KOPT-K1 (cell line): ENCODE measurements around the gene ZRANB3.

ENCODE experiments used
- H3K27ac ChIP-seq: fragments of 200-600 bp; sonication (generic); 2 replicates; pipeline ENCODE4 v1.5.1; 2016; ENCODE audit warnings: antibody characterized with exemption, mild to moderate bottlenecking, low read depth, low read length; ENCODE audit not compliant: poor library complexity, severe bottlenecking
- H3K36me3 ChIP-seq: fragments of 200-600 bp; sonication (generic); 2 replicates; pipeline ENCODE4 v1.5.1; 2017; ENCODE audit warnings: antibody characterized with exemption, mild to moderate bottlenecking, low read length, moderate library complexity; ENCODE audit not compliant: insufficient read depth
- H3K9me3 ChIP-seq: fragments of 200-600 bp; sonication (generic); 2 replicates; pipeline ENCODE4 v1.5.1; 2017; ENCODE audit warnings: antibody characterized with exemption, low read length, mild to moderate bottlenecking; ENCODE audit not compliant: insufficient read depth, poor library complexity, severe bottlenecking

ZRANB3 gene

GRCh38 chr2:135259123-135259522 lies 271.9 kb downstream of the ZRANB3 start:
- Histone ChIP-seq H3K36me3 (no peaks in the 10 kb centered on the region; the same call in 1 of the 2 replicates), H3K9me3 (no peaks in the 10 kb centered on the region), H3K27ac (no peak overlapping the region)

DNA sequence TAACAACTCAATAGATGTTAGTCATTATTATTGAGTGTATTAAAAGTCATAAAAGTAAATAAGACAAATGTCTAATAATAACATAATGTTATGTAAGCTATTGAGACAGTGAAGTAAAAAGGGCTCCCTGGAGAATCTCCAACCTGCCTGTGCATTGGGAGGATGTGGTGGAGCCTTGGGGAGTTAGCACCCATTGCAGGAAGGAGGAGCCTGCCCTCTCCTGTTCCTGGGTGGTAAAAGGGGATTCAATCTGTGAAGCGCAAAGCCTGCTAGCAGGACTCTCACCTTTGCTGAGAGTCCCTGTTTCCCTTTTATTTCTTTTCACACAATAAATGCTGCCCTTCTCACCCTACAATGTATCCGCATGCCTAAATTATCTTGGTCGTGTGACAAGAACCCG lies 272.8 kb downstream of the ZRANB3 start:
- Histone ChIP-seq H3K27ac (no peak overlapping the region), H3K9me3 (no peaks in the 10 kb centered on the region), H3K36me3 (no peaks in the 10 kb centered on the region; the same call in 1 of the 2 replicates)

GRCh38 chr2:135257383-135258090 lies 273.5 kb downstream of the ZRANB3 start:
- no peak overlapping the region for H3K27ac ChIP-seq

DNA sequence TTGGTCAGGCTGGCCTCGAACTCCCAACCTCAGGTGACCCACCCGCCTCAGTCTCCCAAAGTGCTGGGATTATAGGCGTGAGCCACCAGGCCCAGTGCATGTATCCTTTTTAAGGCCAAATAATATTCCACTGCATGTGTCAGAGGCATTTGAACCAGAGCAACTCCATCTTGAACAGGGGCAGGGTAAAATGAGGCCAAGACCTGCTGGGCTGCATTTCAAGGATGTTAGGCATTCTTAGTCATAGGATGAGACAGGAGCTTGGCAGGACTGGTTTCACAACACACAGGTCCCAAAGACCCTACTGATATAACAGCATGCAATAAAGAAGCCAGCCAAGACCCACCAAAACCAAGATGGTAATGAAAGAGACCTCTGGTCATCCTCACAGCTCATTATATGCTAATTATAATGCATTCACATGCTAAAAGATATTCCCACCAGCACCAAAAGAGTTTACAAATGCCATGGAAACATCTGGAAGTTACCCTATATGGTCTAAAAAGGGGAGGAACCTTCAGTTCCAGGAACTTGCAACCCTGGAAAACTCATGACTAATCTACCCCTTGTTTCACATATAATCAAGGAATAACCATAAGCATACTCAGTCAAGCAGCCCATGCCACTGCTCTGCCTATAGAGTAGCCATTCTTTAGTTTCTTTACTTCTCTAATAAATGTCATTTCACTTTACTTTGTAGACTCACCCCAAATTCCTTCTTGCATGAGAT lies 274.3 kb downstream of the ZRANB3 start:
- Histone ChIP-seq H3K36me3 (no peaks in the 10 kb centered on the region), H3K9me3 (no peaks in the 10 kb centered on the region), H3K27ac (no peak overlapping the region)

More at GRCh38 chr2:135257383-135258090, 273.5 kb downstream of the ZRANB3 start:
- Histone ChIP-seq H3K36me3 (no peaks in the 10 kb centered on the region; the same call in 1 of the 2 replicates), H3K9me3 (no peaks in the 10 kb centered on the region)

- no peak overlapping the region for H3K27ac ChIP-seq
- H3K9me3 ChIP-seq: peaks cover 12% of the 10 kb centered on the region
- peaks cover 9% of the 10 kb centered on the region; the same call in 1 of the 2 replicates for H3K36me3 ChIP-seq
Measured at GRCh38 chr2:135255208-135255607, 275.8 kb downstream of the ZRANB3 start.

GRCh38 chr2:135252805-135253458 lies 278.1 kb downstream of the ZRANB3 start:
- peaks cover 9% of the 10 kb centered on the region; the same call in 1 of the 2 replicates for H3K36me3 ChIP-seq
- peaks cover 20% of the 10 kb centered on the region for H3K9me3 ChIP-seq
- no peak overlapping the region for H3K27ac ChIP-seq

DNA sequence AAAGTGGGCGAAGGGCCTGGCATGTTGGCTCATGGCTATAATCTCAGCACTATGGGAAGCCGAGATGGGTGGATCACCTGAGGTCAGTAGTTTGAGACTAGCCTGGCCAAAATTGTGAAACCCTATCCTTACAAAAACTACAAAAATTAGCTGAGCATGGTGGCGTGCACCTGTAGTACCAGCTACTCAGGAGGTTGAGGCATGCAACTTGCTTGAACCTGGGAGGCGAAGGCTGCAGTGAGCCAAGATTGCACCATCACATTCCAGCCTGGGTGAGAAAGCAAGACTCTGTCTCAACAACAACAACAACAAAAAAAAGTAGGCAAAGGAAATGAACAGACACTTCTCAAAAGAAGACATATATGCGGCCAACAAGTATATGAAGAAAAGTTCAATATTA lies 282.4 kb downstream of the ZRANB3 start:
- Histone ChIP-seq H3K36me3 (peaks cover 9% of the 10 kb centered on the region; the same call in 1 of the 2 replicates), H3K9me3 (peaks cover 20% of the 10 kb centered on the region), H3K27ac (no peak overlapping the region)

- Histone ChIP-seq H3K36me3 (peaks cover 9% of the 10 kb centered on the region; the same call in 1 of the 2 replicates), H3K27ac (no peak overlapping the region), H3K9me3 (peaks cover 20% of the 10 kb centered on the region)
Measured at GRCh38 chr2:135246711-135247270, 284.2 kb downstream of the ZRANB3 start.

GRCh38 chr2:135245071-135245470 lies 285.9 kb downstream of the ZRANB3 start:
- Histone ChIP-seq H3K36me3 (no peaks in the 10 kb centered on the region), H3K9me3 (peaks cover 8% of the 10 kb centered on the region), H3K27ac (no peak overlapping the region)

- no peaks in the 10 kb centered on the region for H3K9me3 ChIP-seq
Measured at GRCh38 chr2:135238651-135239050, 292.4 kb downstream of the ZRANB3 start.

GRCh38 chr2:135230150-135230549 lies 300.9 kb downstream of the ZRANB3 start:
- Histone ChIP-seq H3K9me3 (no peaks in the 10 kb centered on the region), H3K27ac (no peak overlapping the region), H3K36me3 (no peaks in the 10 kb centered on the region)

More at GRCh38 chr2:135238651-135239050, 292.4 kb downstream of the ZRANB3 start:
- no peaks in the 10 kb centered on the region for H3K36me3 ChIP-seq
- no peak overlapping the region for H3K27ac ChIP-seq

DNA sequence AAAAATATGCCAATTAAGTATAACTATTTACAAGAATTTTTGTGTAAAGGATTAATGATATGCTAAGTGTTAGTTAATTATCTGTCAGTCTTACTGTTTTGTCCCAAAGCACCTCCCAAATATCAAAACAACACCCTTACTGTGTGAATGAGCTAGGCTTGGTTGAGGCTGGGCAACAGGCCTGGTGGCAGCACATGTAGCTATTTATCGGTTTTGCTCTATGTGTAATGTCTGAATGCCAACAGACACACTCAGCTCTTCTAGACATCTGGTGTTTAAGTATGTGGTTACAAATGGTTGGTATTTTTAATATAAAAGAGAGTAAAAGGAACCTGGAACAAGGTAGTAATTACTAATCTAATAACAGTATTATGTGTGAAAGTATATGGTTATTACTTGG lies 303.6 kb downstream of the ZRANB3 start:
- H3K36me3 ChIP-seq: no peaks in the 10 kb centered on the region
- no peaks in the 10 kb centered on the region for H3K9me3 ChIP-seq
- H3K27ac ChIP-seq: no peak overlapping the region

DNA sequence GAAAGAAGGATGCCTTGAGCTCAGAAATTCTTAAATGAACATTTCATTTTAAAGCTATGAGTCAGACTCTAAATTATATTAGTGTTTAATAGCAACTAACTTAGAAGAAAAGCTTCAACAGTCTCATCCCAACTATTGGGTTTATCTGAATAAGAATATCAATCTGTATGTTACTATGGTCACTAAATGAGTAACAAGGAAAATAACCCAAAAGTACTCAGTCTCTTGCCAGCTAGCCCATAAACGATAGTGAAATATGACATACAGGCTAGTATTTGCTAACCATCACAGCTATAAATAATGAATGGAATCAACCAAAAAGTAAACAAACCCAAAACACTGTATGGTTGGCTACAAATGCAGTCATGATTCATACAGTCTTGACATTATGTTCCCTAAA lies 304.1 kb downstream of the ZRANB3 start:
- Histone ChIP-seq H3K9me3 (no peaks in the 10 kb centered on the region), H3K27ac (no peak overlapping the region), H3K36me3 (no peaks in the 10 kb centered on the region)

DNA sequence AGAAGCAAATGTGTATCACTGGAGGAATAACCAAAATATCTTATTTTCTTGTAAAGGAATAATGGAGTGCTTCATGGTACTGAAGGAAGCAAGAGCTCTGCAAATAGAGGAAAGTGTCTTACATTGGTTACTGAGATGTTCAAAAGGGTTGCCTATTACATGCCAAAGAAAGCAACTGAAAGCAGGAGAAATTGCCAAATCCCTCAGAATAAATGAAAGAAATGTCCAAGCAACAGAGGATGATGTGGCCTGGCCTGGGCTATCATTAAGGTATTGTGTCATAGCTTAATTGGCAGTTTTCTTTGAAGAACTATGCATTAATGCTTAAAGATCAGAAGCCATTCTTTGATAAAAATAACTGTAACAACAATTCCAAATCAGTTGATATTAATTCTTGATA lies 305.2 kb downstream of the ZRANB3 start:
- Histone ChIP-seq H3K9me3 (no peaks in the 10 kb centered on the region), H3K36me3 (no peaks in the 10 kb centered on the region), H3K27ac (no peak overlapping the region)

DNA sequence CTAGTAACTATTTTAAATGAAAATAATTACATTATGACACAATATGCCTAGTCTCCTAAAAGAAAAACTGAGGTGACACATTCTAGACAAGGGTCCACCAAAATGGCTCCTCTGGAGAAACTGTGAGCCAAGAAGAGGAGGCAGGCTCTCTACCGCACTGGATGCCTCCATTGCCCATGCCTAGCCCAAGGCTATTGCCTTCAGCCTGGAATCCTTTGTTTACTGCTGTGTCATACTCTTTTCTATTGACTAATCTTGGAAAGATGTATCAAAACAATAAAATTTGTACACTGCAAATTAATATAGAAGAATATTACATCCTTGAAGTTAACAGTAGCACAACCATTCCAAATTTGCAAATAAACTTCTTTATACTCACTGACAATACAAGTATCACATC lies 311.8 kb downstream of the ZRANB3 start:
- H3K9me3 ChIP-seq: no peaks in the 10 kb centered on the region

More for the DNA sequence above, 311.8 kb downstream of the ZRANB3 start:
- H3K36me3 ChIP-seq: peaks cover 4% of the 10 kb centered on the region; the same call in 1 of the 2 replicates
- no peak overlapping the region for H3K27ac ChIP-seq
